Measurements from ENCODE around the gene FRMD4A.
"Not testable (repeated sequence)": the region's sequence is repeated elsewhere in the genome, so short reads cannot be mapped to it uniquely, and the experiment has no call there.

The FRMD4A gene

GRCh38 chr10:14285941-14286560, 44.7 kb downstream of the FRMD4A start:
- no peak for DNase-seq

GRCh38 chr10:14282276-14282675, 48.4 kb downstream of the FRMD4A start:
- DNase-seq, result no peak

- DNase-seq, result no peak
Measured at GRCh38 chr10:14278533-14278932, 52.2 kb downstream of the FRMD4A start.

- no peak for DNase-seq
Measured at GRCh38 chr10:14276210-14276609, 54.5 kb downstream of the FRMD4A start.

GRCh38 chr10:14271621-14272020, 59.1 kb downstream of the FRMD4A start:
- DNase-seq, result no peak

GRCh38 chr10:14270370-14270769, 60.4 kb downstream of the FRMD4A start:
- no peak for DNase-seq

- no peak for DNase-seq
Measured at GRCh38 chr10:14265709-14266108, 65.0 kb downstream of the FRMD4A start.

GRCh38 chr10:14262836-14263425, 67.8 kb downstream of the FRMD4A start:
- DNase-seq, result no peak

GRCh38 chr10:14261336-14261735, 69.4 kb downstream of the FRMD4A start:
- no peak for DNase-seq

- no peak for DNase-seq
Measured at GRCh38 chr10:14259696-14260566, 70.8 kb downstream of the FRMD4A start.

- DNase-seq, result no peak
Measured at GRCh38 chr10:14254368-14254767, 76.4 kb downstream of the FRMD4A start.

GRCh38 chr10:14253711-14254110, 77.0 kb downstream of the FRMD4A start:
- DNase-seq, result no peak

GRCh38 chr10:14253079-14253478, 77.6 kb downstream of the FRMD4A start:
- DNase-seq, result no peak

- no peak for DNase-seq
Measured at GRCh38 chr10:14250496-14251076, 80.1 kb downstream of the FRMD4A start.

GRCh38 chr10:14247377-14248116, 83.2 kb downstream of the FRMD4A start:
- no peak for DNase-seq

- DNase-seq, result no peak
Measured at GRCh38 chr10:14244801-14245211, 85.9 kb downstream of the FRMD4A start.

- DNase-seq, result no peak
Measured at GRCh38 chr10:14244147-14244546, 86.6 kb downstream of the FRMD4A start.

- no peak for DNase-seq
Measured at GRCh38 chr10:14243221-14243620, 87.5 kb downstream of the FRMD4A start.

GRCh38 chr10:14241196-14241595, 89.5 kb downstream of the FRMD4A start:
- DNase-seq, result no peak

- no peak for DNase-seq
Measured at GRCh38 chr10:14240253-14241189, 90.2 kb downstream of the FRMD4A start.

- DNase-seq, result not testable (repeated sequence)
Measured at GRCh38 chr10:14238659-14239058, 92.1 kb downstream of the FRMD4A start.

- no peak for DNase-seq
Measured at GRCh38 chr10:14236341-14236740, 94.4 kb downstream of the FRMD4A start.

All from CD4-positive, alpha-beta T cell treated with Interleukin-17A for 4 hours (primary cell).